NT2/D1 (cell line): ENCODE measurements around the gene CLDND1.

ENCODE experiments used
- DNase-seq: peaks from one replicate; pipeline ENCODE4 v3.0.0-alpha.2; 2011; ENCODE audit warnings: low read depth, low spot score
- H3K27me3 ChIP-seq: 2 replicates; pipeline ENCODE4 v1.6.0; 2011; ENCODE audit warnings: mild to moderate bottlenecking; ENCODE audit not compliant: insufficient read length, insufficient read depth
- H3K36me3 ChIP-seq: 2 replicates; pipeline ENCODE4 v1.6.1; 2011; ENCODE audit warnings: mild to moderate bottlenecking, low read length, mixed read lengths; ENCODE audit not compliant: insufficient read depth, insufficient read length
- H3K4me1 ChIP-seq: 2 replicates; pipeline ENCODE4 v1.5.1; 2011; ENCODE audit not compliant: insufficient read depth, insufficient read length
- H3K4me3 ChIP-seq: 2 replicates; pipeline ENCODE4 v1.5.1; 2011; ENCODE audit warnings: low read depth; ENCODE audit not compliant: insufficient read length
- H3K9ac ChIP-seq: 2 replicates; pipeline ENCODE4 v1.6.0; 2011; ENCODE audit warnings: low read depth; ENCODE audit not compliant: insufficient read length
- H3K9me3 ChIP-seq: 2 replicates; pipeline ENCODE4 v1.5.1; 2011; ENCODE audit warnings: mild to moderate bottlenecking, low read length; ENCODE audit not compliant: insufficient read depth
- SUZ12 ChIP-seq: IDR thresholded peaks from 2 replicates; pipeline ENCODE4 v1.6.1; 2011; ENCODE audit not compliant: insufficient read length, insufficient read depth; ENCODE audit errors: extremely low read depth
- YY1 ChIP-seq: IDR thresholded peaks from 2 replicates; pipeline ENCODE4 v1.6.1; 2011; ENCODE audit not compliant: insufficient read length, insufficient read depth
- ZNF274 ChIP-seq: IDR thresholded peaks from 2 replicates; pipeline ENCODE4 v1.6.1; 2011; ENCODE audit warnings: mild to moderate bottlenecking, low read depth, low read length

The CLDND1 gene

GRCh38 chr3:98551236-98551635 lies 28.5 kb upstream of the CLDND1 start:
- DNase-seq: no peak
- H3K4me3 ChIP-seq: no peak overlapping the region
- H3K27me3 ChIP-seq: no peaks in the 10 kb centered on the region
- no peak for TF ChIP-seq YY1
- no peak for TF ChIP-seq SUZ12
- no peak for TF ChIP-seq ZNF274
- H3K9ac ChIP-seq: no peak overlapping the region
- no peaks in the 10 kb centered on the region for H3K36me3 ChIP-seq
- no peaks in the 10 kb centered on the region for H3K9me3 ChIP-seq
- no peaks in the 10 kb centered on the region for H3K4me1 ChIP-seq

GRCh38 chr3:98550833-98551232 lies 28.1 kb upstream of the CLDND1 start:
- Histone ChIP-seq H3K36me3 (no peaks in the 10 kb centered on the region), H3K4me3 (no peak overlapping the region), H3K9me3 (no peaks in the 10 kb centered on the region), H3K27me3 (no peaks in the 10 kb centered on the region), H3K4me1 (no peaks in the 10 kb centered on the region), H3K9ac (no peak overlapping the region)
- DNase-seq: no peak
- TF ChIP-seq YY1 (no peak), ZNF274 (no peak), SUZ12 (no peak)

GRCh38 chr3:98548544-98548943 lies 25.8 kb upstream of the CLDND1 start:
- Histone ChIP-seq H3K4me1 (no peaks in the 10 kb centered on the region), H3K27me3 (no peaks in the 10 kb centered on the region), H3K36me3 (no peaks in the 10 kb centered on the region), H3K9ac (no peak overlapping the region), H3K4me3 (no peak overlapping the region), H3K9me3 (no peaks in the 10 kb centered on the region)
- TF ChIP-seq YY1: no peak
- no peak for TF ChIP-seq SUZ12
- TF ChIP-seq ZNF274: no peak
- no peak for DNase-seq

- Histone ChIP-seq H3K9ac (no peak overlapping the region), H3K4me1 (no peaks in the 10 kb centered on the region), H3K36me3 (no peaks in the 10 kb centered on the region), H3K27me3 (no peaks in the 10 kb centered on the region), H3K9me3 (no peaks in the 10 kb centered on the region; the same call in 1 of the 2 replicates), H3K4me3 (no peak overlapping the region)
- TF ChIP-seq ZNF274: no peak
- TF ChIP-seq SUZ12: no peak
- no peak for TF ChIP-seq YY1
- DNase-seq: no peak
Measured at GRCh38 chr3:98545940-98546339, 23.2 kb upstream of the CLDND1 start.

- no peak for DNase-seq
- Histone ChIP-seq H3K4me1 (no peaks in the 10 kb centered on the region), H3K4me3 (no peak overlapping the region), H3K9me3 (no peaks in the 10 kb centered on the region; the same call in 1 of the 2 replicates), H3K27me3 (no peaks in the 10 kb centered on the region), H3K36me3 (no peaks in the 10 kb centered on the region), H3K9ac (no peak overlapping the region)
- TF ChIP-seq YY1 (no peak), ZNF274 (no peak), SUZ12 (no peak)
Measured at GRCh38 chr3:98542623-98543022, 19.9 kb upstream of the CLDND1 start.

- no peak overlapping the region for H3K9ac ChIP-seq
- no peaks in the 10 kb centered on the region; the same call in 1 of the 2 replicates for H3K9me3 ChIP-seq
- no peaks in the 10 kb centered on the region for H3K4me1 ChIP-seq
- H3K27me3 ChIP-seq: no peaks in the 10 kb centered on the region
- no peak for DNase-seq
- no peak overlapping the region for H3K4me3 ChIP-seq
- no peaks in the 10 kb centered on the region for H3K36me3 ChIP-seq
- TF ChIP-seq ZNF274: no peak
- TF ChIP-seq SUZ12: no peak
- TF ChIP-seq YY1: no peak
Measured at GRCh38 chr3:98541695-98542094, 19.0 kb upstream of the CLDND1 start.

GRCh38 chr3:98540346-98540745 lies 17.6 kb upstream of the CLDND1 start:
- Histone ChIP-seq H3K9ac (no peak overlapping the region), H3K4me3 (no peak overlapping the region), H3K27me3 (no peaks in the 10 kb centered on the region), H3K36me3 (no peaks in the 10 kb centered on the region), H3K4me1 (no peaks in the 10 kb centered on the region), H3K9me3 (no peaks in the 10 kb centered on the region; the same call in 1 of the 2 replicates)
- no peak for TF ChIP-seq SUZ12
- TF ChIP-seq YY1: no peak
- TF ChIP-seq ZNF274: no peak
- DNase-seq: no peak

- no peak overlapping the region for H3K4me3 ChIP-seq
- no peak for TF ChIP-seq SUZ12
- no peak for TF ChIP-seq ZNF274
- no peak for TF ChIP-seq YY1
Measured at GRCh38 chr3:98536456-98537017, 13.8 kb upstream of the CLDND1 start.

More at GRCh38 chr3:98536456-98537017, 13.8 kb upstream of the CLDND1 start:
- H3K9me3 ChIP-seq: no peaks in the 10 kb centered on the region; the same call in 1 of the 2 replicates
- H3K27me3 ChIP-seq: no peaks in the 10 kb centered on the region
- H3K4me1 ChIP-seq: no peaks in the 10 kb centered on the region
- DNase-seq: no peak
- no peak overlapping the region for H3K9ac ChIP-seq
- no peaks in the 10 kb centered on the region for H3K36me3 ChIP-seq
